SK-N-SH (cell line): ENCODE measurements around the gene SHISA5. TPM values are rescaled to one million over a fixed set of nuclear protein-coding genes. Genes with fewer than 3 reads are reported as not detected.

ENCODE experiments used
- CTCF ChIA-PET: fragments of 300-600, 350-600 bp; formaldehyde crosslinking; extraction: SDS; loops from one replicate; lab custom pipeline; 2021; lab: Yijun Ruan, JAX
- POLR2A ChIA-PET: fragments of 350-600 bp; sonication (Branson Sonifier 250); formaldehyde crosslinking; extraction: SDS; loops from one replicate; lab custom pipeline; 2020; ENCODE audit warnings: antibody characterized with exemption, inconsistent platforms; lab: Yijun Ruan, JAX
- DNase-seq: peaks from one replicate; pipeline ENCODE4 v3.0.0; 2012
- H2AFZ ChIP-seq: fragments of 200-600 bp; sonication (generic); 2 replicates; pipeline ENCODE4 v1.8.1; 2016; ENCODE audit warnings: antibody characterized with exemption, mild to moderate bottlenecking, low read depth
- H3F3A ChIP-seq: fragments of 200-600 bp; sonication (generic); replicated peaks from 2 replicates; pipeline ENCODE3; 2016; ENCODE audit warnings: antibody characterized with exemption, mild to moderate bottlenecking; ENCODE audit not compliant: insufficient read depth
- H3K27ac ChIP-seq, 2 experiments: fragments of 200-500 bp in 1 of 2; fragments of 200-600 bp in 1 of 2; sonication (Bioruptor generic) in 1 of 2; sonication (generic), shearing (Covaris generic) in 1 of 2; 2 replicates each; pipeline versions ENCODE4 v1.5.1 to v1.6.1; 2014 to 2016; ENCODE audit warnings: low read depth in 2 of 2, inconsistent platforms in 1 of 2, low read length in 1 of 2, mild to moderate bottlenecking in 1 of 2, mixed read lengths in 1 of 2
- H3K27me3 ChIP-seq: fragments of 200-600 bp; sonication (generic), shearing (Covaris generic); 2 replicates; pipeline ENCODE4 v1.6.1; 2016; ENCODE audit warnings: mixed run types; ENCODE audit not compliant: insufficient read depth
- H3K36me3 ChIP-seq, 2 experiments: fragments of 200-500 bp in 1 of 2; fragments of 200-600 bp in 1 of 2; sonication (Bioruptor generic) in 1 of 2; sonication (generic) in 1 of 2; replicated peaks in 1 of 2; 2 replicates each; pipeline versions ENCODE3 to v1.5.1; 2014 to 2016; ENCODE audit warnings: low read length in 1 of 2, mild to moderate bottlenecking in 1 of 2; ENCODE audit not compliant: insufficient read depth in 2 of 2, control insufficient read depth in 1 of 2
- H3K4me1 ChIP-seq, 2 experiments: fragments of 200-500 bp in 1 of 2; fragments of 200-600 bp in 1 of 2; sonication (Bioruptor generic) in 1 of 2; sonication (generic), shearing (Covaris generic) in 1 of 2; 2 replicates each; pipeline versions ENCODE4 v1.5.1 to v1.6.1; 2014 to 2016; ENCODE audit warnings: low read depth in 1 of 2, low read length in 1 of 2, mixed run types in 1 of 2; ENCODE audit not compliant: insufficient read depth in 2 of 2, control insufficient read depth in 1 of 2
- H3K4me2 ChIP-seq: fragments of 200-600 bp; sonication (generic), shearing (Covaris generic); 2 replicates; pipeline ENCODE4 v1.6.1; 2017; ENCODE audit warnings: mixed run types
- H3K4me3 ChIP-seq, 2 experiments: fragments of 200-500 bp in 1 of 2; fragments of 200-600 bp in 1 of 2; sonication (Bioruptor generic) in 1 of 2; sonication (generic), shearing (Covaris generic) in 1 of 2; 2 replicates each; pipeline versions ENCODE4 v1.5.1 to v1.8.1; 2014 to 2016; ENCODE audit warnings: low read depth in 2 of 2, inconsistent platforms in 1 of 2, low read length in 1 of 2, mild to moderate bottlenecking in 1 of 2, mixed read lengths in 1 of 2, moderate library complexity in 1 of 2
- H3K79me2 ChIP-seq: fragments of 200-600 bp; sonication (generic); 2 replicates; pipeline ENCODE4 v1.8.1; 2017; ENCODE audit warnings: mild to moderate bottlenecking; ENCODE audit not compliant: insufficient read depth
- H3K9ac ChIP-seq: fragments of 200-600 bp; sonication (generic); 2 replicates; pipeline ENCODE4 v1.6.1; 2017; ENCODE audit warnings: mixed run types
- H3K9me2 ChIP-seq: fragments of 200-600 bp; sonication (generic); 2 replicates; pipeline ENCODE4 v1.6.1; 2017; ENCODE audit warnings: mixed run types
- H3K9me3 ChIP-seq: fragments of 200-600 bp; sonication (generic); 2 replicates; pipeline ENCODE4 v1.6.1; 2017; ENCODE audit warnings: mixed run types, mild to moderate bottlenecking, moderate library complexity
- H4K20me1 ChIP-seq: fragments of 200-600 bp; sonication (generic); 2 replicates; pipeline ENCODE4 v1.6.1; 2017; ENCODE audit warnings: mild to moderate bottlenecking, mixed run types; ENCODE audit not compliant: insufficient read depth
- ELF1 ChIP-seq: IDR thresholded peaks from 2 replicates; pipeline ENCODE4 v1.4.0; 2012
- EP300 ChIP-seq, 2 experiments: IDR thresholded peaks; 2 replicates each; pipeline versions ENCODE4 v1.4.0 to v1.6.1; 2012; ENCODE audit warnings: borderline replicate concordance in 1 of 2, low read depth in 1 of 2, low read length in 1 of 2
- EZH2phosphoT487 ChIP-seq: fragments of 200-600 bp; sonication (generic); IDR thresholded peaks from 2 replicates; pipeline ENCODE4 v1.6.1; 2017; ENCODE audit warnings: low read depth, mixed run types, mild to moderate bottlenecking, antibody characterized with exemption, moderate library complexity, borderline replicate concordance
- FOSL2 ChIP-seq: IDR thresholded peaks from 2 replicates; pipeline ENCODE4 v1.4.0; 2012; ENCODE audit warnings: low read depth, mild to moderate bottlenecking, moderate library complexity, borderline replicate concordance
- FOXM1 ChIP-seq: IDR thresholded peaks from 2 replicates; pipeline ENCODE4 v1.4.0; 2012; ENCODE audit warnings: low read depth, mild to moderate bottlenecking
- JUND ChIP-seq: IDR thresholded peaks from 2 replicates; pipeline ENCODE4 v1.4.0; 2012
- MEF2A ChIP-seq: IDR thresholded peaks from 2 replicates; pipeline ENCODE4 v1.4.0; 2012; ENCODE audit warnings: low read depth, borderline replicate concordance
- NRF1 ChIP-seq: IDR thresholded peaks from 2 replicates; pipeline ENCODE4 v1.6.1; 2012; ENCODE audit warnings: low read depth, mild to moderate bottlenecking, low read length
- POLR2AphosphoS5 ChIP-seq: IDR thresholded peaks from 2 replicates; pipeline ENCODE4 v1.6.1; 2012; ENCODE audit warnings: low read depth, low read length
- RAD21 ChIP-seq: IDR thresholded peaks from 2 replicates; pipeline ENCODE4 v1.6.1; 2012; ENCODE audit warnings: mild to moderate bottlenecking, low read length
- RCOR1 ChIP-seq: fragments of 150-350 bp; IDR thresholded peaks from 2 replicates; pipeline ENCODE4 v1.6.1; 2017; ENCODE audit warnings: antibody characterized with exemption, low read length
- SIN3A ChIP-seq: IDR thresholded peaks from 2 replicates; pipeline ENCODE4 v1.6.1; 2012; ENCODE audit warnings: low read depth, mild to moderate bottlenecking, low read length, moderate library complexity, borderline replicate concordance
- SMC3 ChIP-seq: IDR thresholded peaks from 2 replicates; pipeline ENCODE4 v1.6.1; 2012; ENCODE audit warnings: low read depth, low read length, improper control_type of control experiment
- TAF1 ChIP-seq: IDR thresholded peaks from 2 replicates; pipeline ENCODE4 v1.6.1; 2012; ENCODE audit warnings: low read depth, mild to moderate bottlenecking, low read length, moderate library complexity, borderline replicate concordance
- TEAD4 ChIP-seq: IDR thresholded peaks from 2 replicates; pipeline ENCODE4 v1.4.0; 2012; ENCODE audit warnings: mild to moderate bottlenecking, borderline replicate concordance; ENCODE audit not compliant: insufficient read depth
- WGBS: methylation state at CpG from one replicate; pipeline ENCODE4 v1.1.6; 2017; ENCODE audit warnings: low lambda C conversion rate; 5-methylcytosine and 5-hydroxymethylcytosine counted together
- polyA plus RNA-seq, 3 experiments: library from polyadenylated mRNA; depleted of rRNA; stranded (reverse); fragments of >200 nt; gene quantifications; 2 replicates each; pipeline ENCODE4 v1.2.3, GENCODE V29; 2012
- TF ChIP-seq, protein P1 (sequence below): IDR thresholded peaks from 2 replicates; pipeline ENCODE4 v1.6.1; 2012; ENCODE audit warnings: mild to moderate bottlenecking, low read depth, low read length, moderate library complexity
- TF ChIP-seq, protein P2 (sequence below): fragments of 150-350 bp; IDR thresholded peaks from 2 replicates; pipeline ENCODE4 v1.6.1; 2016; ENCODE audit warnings: mild to moderate bottlenecking, low read depth, low read length
- TF ChIP-seq, protein P3 (sequence below): fragments of 150-350 bp; IDR thresholded peaks from 2 replicates; pipeline ENCODE4 v1.6.1; 2017; ENCODE audit warnings: antibody characterized with exemption, low read length, low read depth, borderline replicate concordance
- TF ChIP-seq, protein P4 (sequence below): IDR thresholded peaks from 2 replicates; pipeline ENCODE4 v1.4.0; 2012; ENCODE audit warnings: low read depth

SHISA5 gene
- polyA plus RNA-seq, 1 of the 3 experiments (the other 2 are of a cell fraction), result 194 TPM

DNA sequence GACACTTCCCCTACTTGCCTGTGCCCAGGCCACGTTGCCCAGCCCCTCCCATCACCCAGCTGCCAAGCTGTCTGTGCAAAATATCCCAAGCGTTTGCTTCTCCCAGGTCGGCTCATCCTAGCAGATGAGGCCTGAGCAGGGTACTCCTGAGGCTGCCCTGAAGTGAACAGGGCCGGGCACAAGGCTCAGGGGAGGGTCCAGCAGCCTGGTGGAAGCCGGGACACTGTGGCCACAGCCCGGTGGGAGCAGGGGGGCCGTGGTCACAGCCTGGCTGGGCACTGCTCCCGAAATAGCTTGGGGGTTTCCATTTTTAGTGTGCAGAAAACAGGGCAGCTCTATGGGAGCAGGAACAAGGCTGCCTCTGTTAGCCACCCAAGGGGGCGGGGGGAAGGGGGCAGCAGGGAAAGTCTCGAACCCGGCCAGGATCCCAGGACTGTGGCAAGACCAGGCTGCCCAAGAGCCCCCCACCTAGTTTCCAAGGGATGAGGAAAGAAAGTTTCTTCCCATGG is 77.5 kb downstream of the SHISA5 start:
- no peak overlapping the region for H2AFZ ChIP-seq
- TF ChIP-seq TEAD4, result no peak
- no peak for TF ChIP-seq SIN3A
- no peak for TF ChIP-seq JUND
- TF ChIP-seq, protein P1, sequence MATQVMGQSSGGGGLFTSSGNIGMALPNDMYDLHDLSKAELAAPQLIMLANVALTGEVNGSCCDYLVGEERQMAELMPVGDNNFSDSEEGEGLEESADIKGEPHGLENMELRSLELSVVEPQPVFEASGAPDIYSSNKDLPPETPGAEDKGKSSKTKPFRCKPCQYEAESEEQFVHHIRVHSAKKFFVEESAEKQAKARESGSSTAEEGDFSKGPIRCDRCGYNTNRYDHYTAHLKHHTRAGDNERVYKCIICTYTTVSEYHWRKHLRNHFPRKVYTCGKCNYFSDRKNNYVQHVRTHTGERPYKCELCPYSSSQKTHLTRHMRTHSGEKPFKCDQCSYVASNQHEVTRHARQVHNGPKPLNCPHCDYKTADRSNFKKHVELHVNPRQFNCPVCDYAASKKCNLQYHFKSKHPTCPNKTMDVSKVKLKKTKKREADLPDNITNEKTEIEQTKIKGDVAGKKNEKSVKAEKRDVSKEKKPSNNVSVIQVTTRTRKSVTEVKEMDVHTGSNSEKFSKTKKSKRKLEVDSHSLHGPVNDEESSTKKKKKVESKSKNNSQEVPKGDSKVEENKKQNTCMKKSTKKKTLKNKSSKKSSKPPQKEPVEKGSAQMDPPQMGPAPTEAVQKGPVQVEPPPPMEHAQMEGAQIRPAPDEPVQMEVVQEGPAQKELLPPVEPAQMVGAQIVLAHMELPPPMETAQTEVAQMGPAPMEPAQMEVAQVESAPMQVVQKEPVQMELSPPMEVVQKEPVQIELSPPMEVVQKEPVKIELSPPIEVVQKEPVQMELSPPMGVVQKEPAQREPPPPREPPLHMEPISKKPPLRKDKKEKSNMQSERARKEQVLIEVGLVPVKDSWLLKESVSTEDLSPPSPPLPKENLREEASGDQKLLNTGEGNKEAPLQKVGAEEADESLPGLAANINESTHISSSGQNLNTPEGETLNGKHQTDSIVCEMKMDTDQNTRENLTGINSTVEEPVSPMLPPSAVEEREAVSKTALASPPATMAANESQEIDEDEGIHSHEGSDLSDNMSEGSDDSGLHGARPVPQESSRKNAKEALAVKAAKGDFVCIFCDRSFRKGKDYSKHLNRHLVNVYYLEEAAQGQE, result no peak
- TF ChIP-seq FOSL2, result no peak
- no peak for TF ChIP-seq NRF1
- no peak for TF ChIP-seq RCOR1
- no peak for TF ChIP-seq ELF1
- no peak for TF ChIP-seq EP300 (IDR thresholded peaks at IDR 0.05; ENCODE audit: borderline replicate concordance in 1 of 2, low read depth in 1 of 2, low read length in 1 of 2)
- no peaks in the 10 kb centered on the region for H4K20me1 ChIP-seq
- peaks cover 7 to 57% of the 10 kb centered on the region in 2 experiments; a peak in 2 of 4 replicates for H3K4me1 ChIP-seq
- H3K27ac ChIP-seq, result peak overlapping the region in 1 of 2 experiments; percentile 23; a peak in 1 of 4 replicates
- H3K79me2 ChIP-seq, result peaks cover 56% of the 10 kb centered on the region
- CTCF ChIA-PET, result interaction anchor here (1.1 to 14.1 kb wide), 4 partner anchors 8 to 232 kb away, joined by 4 to 399 read pairs (median 81); no protein-coding TSS in a partner anchor
- peak; percentile 37 for DNase-seq
- WGBS, result 50% methylated on average over 1 of the region's 11 CpGs
- H3K4me2 ChIP-seq, result peak overlapping the region; percentile 33; the same call in 1 of the 2 replicates
- no peaks in the 10 kb centered on the region for H3K9me2 ChIP-seq
- H3K36me3 ChIP-seq, result no peaks in the 10 kb centered on the region
- no peaks in the 10 kb centered on the region for H3K27me3 ChIP-seq
- H3K9me3 ChIP-seq, result no peaks in the 10 kb centered on the region
- no peak overlapping the region for H3K9ac ChIP-seq
- H3F3A ChIP-seq, result no peaks in the 10 kb centered on the region
- POLR2A ChIA-PET, result no interaction called here
- no peak overlapping the region for H3K4me3 ChIP-seq

DNA sequence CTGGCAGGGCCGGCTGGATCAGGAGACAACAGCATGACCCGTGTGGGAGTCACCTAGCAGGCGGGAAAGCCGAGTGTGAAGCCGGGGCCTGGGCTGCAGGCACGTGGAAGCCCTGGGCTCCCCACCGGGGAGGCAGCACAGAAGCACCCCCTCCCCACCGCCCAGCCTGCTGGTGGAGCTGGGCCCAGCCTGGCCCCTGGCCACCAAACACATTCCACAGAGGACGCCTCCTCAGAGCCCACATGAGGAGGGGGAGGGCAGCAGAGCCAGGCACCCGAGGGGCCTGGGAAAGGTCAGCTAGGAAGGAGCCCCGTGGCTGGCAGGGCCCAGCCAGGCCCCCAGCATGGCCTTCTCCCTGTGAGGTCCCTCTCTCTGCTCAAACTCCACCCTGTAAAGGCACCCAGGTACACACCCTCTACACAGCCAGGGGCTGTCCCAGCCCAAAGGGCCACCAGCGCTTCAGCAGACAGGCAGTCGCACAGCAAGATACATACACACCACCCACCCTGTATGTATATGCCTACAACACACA is 78.6 kb downstream of the SHISA5 start:
- Histone ChIP-seq H2AFZ (no peak overlapping the region), H3K27ac (no peak overlapping the region; a peak in 1 of 4 replicates), H3K9me3 (no peaks in the 10 kb centered on the region), H3K36me3 (peaks cover 0 to 2% of the 10 kb centered on the region in 2 experiments), H3K9ac (no peak overlapping the region)
- WGBS, result 0% methylated on average over 1 of the region's 13 CpGs
- TF ChIP-seq FOXM1 (no peak), EZH2phosphoT487 (no peak), FOSL2 (no peak), TAF1 (no peak), MEF2A (no peak), POLR2AphosphoS5 (no peak), SMC3 (no peak), RCOR1 (no peak), ELF1 (no peak), RAD21 (no peak)
- TF ChIP-seq, protein P2, sequence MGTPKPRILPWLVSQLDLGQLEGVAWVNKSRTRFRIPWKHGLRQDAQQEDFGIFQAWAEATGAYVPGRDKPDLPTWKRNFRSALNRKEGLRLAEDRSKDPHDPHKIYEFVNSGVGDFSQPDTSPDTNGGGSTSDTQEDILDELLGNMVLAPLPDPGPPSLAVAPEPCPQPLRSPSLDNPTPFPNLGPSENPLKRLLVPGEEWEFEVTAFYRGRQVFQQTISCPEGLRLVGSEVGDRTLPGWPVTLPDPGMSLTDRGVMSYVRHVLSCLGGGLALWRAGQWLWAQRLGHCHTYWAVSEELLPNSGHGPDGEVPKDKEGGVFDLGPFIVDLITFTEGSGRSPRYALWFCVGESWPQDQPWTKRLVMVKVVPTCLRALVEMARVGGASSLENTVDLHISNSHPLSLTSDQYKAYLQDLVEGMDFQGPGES, result no peak
- TF ChIP-seq, protein P3, sequence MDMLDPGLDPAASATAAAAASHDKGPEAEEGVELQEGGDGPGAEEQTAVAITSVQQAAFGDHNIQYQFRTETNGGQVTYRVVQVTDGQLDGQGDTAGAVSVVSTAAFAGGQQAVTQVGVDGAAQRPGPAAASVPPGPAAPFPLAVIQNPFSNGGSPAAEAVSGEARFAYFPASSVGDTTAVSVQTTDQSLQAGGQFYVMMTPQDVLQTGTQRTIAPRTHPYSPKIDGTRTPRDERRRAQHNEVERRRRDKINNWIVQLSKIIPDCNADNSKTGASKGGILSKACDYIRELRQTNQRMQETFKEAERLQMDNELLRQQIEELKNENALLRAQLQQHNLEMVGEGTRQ, result no peak
- TF ChIP-seq, protein P4, sequence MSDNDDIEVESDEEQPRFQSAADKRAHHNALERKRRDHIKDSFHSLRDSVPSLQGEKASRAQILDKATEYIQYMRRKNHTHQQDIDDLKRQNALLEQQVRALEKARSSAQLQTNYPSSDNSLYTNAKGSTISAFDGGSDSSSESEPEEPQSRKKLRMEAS, result no peak
- TF ChIP-seq, all 33 proteins: peak for 0
- ChIA-PET CTCF (interaction anchor here (1.1 to 14.1 kb wide), 4 partner anchors 9 to 231 kb away, joined by 4 to 399 read pairs (median 81); no protein-coding TSS in a partner anchor), POLR2A (no interaction called here)
- H3K9me2 ChIP-seq, result no peaks in the 10 kb centered on the region
- no peak overlapping the region for H3K4me3 ChIP-seq
- peak; percentile 36 for DNase-seq
- H3K27me3 ChIP-seq, result no peaks in the 10 kb centered on the region
- H3F3A ChIP-seq, result no peaks in the 10 kb centered on the region
- peaks cover 56% of the 10 kb centered on the region for H3K79me2 ChIP-seq
- peaks cover 7 to 61% of the 10 kb centered on the region in 2 experiments; a peak in 2 of 4 replicates for H3K4me1 ChIP-seq
- no peaks in the 10 kb centered on the region for H4K20me1 ChIP-seq
- no peak overlapping the region for H3K4me2 ChIP-seq
